NCI-H510A (cell line): Measurements from ENCODE around the gene GLT1D1.

Experiments
- DNase-seq: peaks from one replicate; lab custom pipeline; 2025; lab: John Stamatoyannopoulos, UW

Gene GLT1D1

DNA sequence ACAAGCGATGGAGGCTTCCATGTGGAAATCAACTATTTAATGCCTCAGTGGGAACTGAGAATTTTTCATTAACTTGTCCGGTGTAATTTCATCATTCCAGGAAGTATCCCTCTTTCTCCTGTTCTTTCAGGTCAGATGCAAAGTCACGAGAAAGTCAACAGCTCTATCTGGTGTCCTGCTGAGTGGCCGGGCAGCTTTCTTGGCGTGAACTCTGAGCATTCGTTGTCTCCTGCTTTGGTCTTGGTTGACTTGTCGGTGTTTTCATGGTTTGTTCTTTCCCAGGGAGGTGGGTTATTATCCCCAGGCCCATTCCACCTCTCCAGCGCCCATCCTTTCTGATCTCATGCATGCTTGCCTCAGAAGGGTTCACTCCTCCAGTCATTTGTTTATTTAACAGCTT lies 149.1 kb downstream of the GLT1D1 start:
- no peak for DNase-seq

DNA sequence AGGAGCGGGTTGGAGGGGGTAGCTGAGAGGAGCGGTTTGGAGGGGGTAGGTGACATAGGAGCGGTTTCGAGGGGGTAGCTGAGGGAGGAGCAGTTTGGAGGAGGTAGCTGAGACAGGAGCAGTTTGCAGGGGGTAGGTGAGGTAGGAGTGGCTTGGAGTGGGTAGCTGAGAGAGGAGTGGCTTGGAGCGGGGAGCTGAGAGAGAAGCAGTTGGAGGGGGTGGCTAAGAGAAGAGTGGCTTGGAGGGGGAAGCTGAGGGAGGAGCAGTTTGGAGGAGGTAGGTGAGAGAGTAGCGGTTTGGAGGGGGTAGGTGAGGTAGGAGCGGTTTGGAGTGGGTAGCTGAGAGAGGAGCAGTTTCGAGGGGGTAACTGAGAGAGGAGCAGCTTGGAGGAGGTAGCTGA lies 152.1 kb downstream of the GLT1D1 start:
- DNase-seq: no peak

GRCh38 chr12:129005829-129006228 lies 152.6 kb downstream of the GLT1D1 start:
- DNase-seq: no peak

DNA sequence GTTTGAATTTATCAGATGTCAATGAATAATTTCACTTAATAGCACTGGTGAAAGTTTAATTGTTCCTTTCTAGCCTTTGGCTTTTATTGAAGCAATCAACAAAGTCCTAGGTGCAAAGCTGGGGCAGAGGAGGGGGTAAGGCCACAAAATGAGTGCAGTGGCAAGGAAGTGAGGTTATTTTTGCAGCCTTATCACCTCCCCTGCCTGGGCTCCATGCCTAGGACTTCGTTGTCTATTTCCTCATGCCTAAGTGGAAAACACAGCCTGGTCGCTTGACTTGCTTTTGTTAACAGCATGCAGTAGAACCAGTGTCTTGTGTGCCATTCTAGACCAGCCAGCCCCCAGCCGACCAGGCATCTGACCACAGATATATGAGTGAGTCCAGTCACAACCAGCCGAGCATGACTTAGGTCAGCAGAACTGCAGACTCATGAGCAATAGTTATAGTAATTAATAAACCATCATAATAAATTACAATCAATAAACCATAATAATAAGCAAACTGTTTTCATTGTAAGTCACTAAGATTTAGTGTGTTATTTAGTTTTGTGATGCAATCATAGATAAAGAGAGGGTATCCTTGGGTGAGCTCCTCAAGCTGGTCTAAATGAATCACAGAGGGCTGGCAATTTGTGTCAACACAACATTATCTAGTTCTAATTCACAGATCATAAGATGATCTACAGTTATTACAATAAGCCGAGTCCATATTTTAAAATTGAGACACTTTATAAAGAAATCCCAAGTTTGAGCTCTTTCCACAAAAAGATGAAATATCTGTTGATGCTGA lies 156.8 kb downstream of the GLT1D1 start:
- no peak for DNase-seq

- no peak for DNase-seq
These were observed 162.9 kb downstream of the GLT1D1 start for GRCh38 chr12:129016159-129016558.

DNA sequence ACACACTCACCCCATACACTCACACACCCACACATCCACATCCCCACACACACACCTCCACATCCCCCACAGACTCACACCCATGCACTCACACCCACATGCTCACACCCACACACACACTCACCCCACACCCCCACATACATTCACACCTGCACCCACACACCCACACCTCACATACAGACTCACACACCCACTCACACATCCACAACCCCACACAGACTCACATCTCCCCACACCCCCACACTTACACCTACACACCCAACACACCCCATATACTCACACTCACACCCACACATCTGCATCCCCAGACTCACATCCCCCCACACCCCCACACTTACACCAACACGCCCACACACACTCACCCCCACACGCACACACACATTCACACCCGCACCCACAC lies 171.8 kb downstream of the GLT1D1 start:
- no peak for DNase-seq

GRCh38 chr12:129028844-129029243 lies 175.6 kb downstream of the GLT1D1 start:
- DNase-seq: no peak
